Fibroblast of peridontal ligament (primary cell): ENCODE measurements around the gene LMO7.
A peak's percentile ranks its signal among the peaks of the same experiment; 100 is the strongest.
"Not testable (repeated sequence)": the region's sequence is repeated elsewhere in the genome, so short reads cannot be mapped to it uniquely, and the experiment has no call there.

Source experiments
- DNase-seq: peaks from one replicate; pipeline ENCODE4 v3.0.0-alpha.2; 2010; ENCODE audit errors: extremely low read depth

The LMO7 gene

DNA sequence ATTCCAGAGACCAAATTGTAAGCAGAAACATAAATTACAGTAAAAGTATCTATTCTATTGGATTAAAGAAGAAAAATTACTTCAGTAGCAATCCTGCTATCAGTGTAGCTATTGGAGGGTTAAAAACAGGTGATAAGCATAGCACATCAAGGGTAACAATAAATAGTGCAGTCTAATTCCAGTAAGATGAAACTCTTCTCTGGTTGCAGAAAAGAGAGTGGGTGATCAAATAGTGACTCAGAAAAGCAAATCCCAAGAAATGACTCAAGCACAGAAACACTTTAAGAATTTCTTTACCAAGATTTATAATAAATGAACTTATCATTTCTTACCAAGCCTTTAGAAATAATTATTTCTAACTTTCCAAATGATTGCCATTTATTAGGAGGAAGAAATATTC lies 135.7 kb downstream of the LMO7 start:
- DNase-seq: peak; percentile 85

DNA sequence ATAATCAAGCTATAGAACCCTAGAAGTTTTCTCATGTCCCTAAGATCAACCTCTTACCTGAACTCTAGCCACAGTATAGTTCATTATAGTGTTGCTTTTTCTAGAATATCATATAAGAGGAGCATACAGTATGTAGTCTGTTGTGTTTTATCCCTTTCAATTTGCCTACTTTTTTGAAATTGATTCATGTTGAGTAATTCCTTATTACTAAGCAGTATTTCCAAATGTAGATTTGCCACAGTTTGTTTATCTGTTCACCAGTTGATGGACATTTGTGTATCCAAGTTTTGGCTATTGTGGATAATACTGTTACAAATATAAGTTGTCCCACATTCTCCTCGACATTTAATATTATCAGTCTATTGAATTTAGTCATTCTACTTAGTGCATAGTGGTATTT lies 138.0 kb downstream of the LMO7 start:
- DNase-seq: peak; percentile 42

DNA sequence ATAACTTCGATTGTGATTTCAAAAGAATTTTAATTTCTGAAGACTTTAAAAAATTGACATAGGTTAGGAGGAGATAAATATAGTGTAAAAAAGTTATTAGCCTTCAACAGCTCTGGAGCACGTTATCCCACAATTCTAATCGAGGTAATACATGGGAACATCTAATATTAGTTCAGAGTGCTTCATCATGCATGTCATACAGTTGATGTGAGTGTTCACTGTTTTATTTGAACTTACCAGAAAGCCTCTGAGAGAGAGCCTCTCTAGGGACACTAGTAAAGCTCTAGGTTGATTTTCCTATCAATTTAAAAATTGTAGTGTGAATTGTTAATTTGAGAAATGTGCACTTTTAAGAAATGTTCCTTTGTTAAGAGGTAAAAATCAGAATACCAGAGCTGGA lies 140.4 kb downstream of the LMO7 start:
- DNase-seq: no peak

DNA sequence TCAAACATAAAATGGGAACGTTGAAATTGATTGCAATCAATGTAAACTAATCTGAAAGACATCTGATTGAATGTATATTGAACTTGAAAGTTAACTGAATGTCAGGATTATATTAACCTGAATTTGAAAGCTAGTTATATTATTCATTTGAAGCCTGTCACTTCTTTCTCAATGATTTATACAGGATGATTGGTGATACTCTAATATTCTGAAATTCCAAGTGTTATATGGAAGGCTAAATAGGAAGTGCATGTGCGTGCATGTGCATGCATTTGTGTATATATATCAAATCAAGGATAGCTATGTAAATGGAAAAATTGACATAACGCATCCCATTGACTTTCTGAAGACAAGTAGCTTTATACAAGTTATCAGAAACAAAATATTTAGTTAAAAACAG lies 143.3 kb downstream of the LMO7 start:
- DNase-seq: no peak

DNA sequence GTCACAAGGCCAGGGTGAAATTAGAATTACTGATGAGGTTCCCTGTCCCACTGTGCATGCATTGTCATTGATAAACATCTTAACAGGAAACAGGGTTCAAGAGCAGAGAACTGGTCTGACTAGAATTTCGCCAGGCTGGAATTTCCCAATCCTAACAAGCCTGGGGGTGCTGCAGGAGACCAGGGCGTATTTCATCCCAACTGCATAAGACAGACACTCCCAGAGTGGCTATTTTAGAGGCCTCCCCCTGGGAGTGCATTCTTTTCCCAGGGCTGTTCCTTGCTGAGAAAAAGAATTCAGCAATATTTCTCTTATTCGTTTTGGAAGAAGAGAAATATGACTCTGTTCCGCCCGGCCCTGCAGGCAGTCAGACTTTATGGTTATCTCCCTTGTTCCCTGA lies 144.0 kb downstream of the LMO7 start:
- DNase-seq: not testable (repeated sequence)

DNA sequence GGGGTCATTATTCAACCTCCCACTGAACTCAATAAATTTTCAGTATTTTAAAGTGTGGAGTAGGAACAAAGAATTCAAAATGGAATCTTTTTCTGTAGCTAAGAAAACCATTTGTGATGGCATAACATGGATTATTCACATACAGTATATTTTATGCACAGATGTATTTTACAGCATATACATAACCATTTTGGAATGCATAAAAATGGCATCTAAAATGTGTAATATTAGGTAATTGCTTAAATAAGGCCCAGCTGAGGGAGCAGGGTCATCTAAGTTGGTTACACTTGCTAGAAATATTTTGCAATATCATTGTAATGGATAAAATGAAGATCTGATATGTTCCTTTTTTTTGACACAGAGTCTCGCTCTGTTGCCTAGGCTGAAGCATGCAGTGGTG lies 146.9 kb downstream of the LMO7 start:
- no peak for DNase-seq

DNA sequence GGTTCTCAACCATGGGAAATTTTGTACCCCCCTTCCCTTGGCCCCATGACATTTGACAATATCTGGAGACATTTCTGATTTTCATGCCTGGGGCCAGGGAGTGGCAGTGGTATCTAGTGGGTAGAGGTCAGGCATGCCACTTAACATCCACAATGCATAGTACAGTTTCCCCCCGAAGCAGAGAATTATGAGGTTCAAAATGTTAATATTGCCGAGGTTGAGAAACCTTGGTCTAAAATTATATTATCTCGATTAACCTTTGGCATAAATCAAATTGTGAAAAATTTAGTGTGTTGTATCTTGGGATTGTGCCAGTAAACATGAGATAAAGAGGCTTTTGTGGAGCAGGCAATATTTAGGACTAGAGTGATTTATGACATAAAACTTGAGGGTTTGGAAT lies 147.9 kb downstream of the LMO7 start:
- no peak for DNase-seq

DNA sequence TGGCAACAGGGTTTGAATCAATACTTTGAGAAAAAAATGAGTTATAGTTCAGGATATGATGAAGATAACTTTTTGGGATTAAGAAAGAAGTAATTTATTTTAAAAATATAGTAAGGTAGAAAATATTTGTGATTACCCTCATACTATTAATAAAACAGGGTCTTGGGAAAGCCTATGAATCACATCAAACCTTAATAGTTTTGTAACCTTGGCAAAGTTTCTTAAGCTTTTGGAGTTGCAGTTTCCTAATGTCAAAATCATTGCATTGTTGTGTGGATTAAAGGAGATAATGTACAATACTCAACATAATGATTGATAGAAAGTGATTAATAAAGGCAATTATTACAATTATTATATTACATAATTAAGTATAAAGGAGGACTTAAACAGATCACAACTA lies 149.0 kb downstream of the LMO7 start:
- DNase-seq: no peak

DNA sequence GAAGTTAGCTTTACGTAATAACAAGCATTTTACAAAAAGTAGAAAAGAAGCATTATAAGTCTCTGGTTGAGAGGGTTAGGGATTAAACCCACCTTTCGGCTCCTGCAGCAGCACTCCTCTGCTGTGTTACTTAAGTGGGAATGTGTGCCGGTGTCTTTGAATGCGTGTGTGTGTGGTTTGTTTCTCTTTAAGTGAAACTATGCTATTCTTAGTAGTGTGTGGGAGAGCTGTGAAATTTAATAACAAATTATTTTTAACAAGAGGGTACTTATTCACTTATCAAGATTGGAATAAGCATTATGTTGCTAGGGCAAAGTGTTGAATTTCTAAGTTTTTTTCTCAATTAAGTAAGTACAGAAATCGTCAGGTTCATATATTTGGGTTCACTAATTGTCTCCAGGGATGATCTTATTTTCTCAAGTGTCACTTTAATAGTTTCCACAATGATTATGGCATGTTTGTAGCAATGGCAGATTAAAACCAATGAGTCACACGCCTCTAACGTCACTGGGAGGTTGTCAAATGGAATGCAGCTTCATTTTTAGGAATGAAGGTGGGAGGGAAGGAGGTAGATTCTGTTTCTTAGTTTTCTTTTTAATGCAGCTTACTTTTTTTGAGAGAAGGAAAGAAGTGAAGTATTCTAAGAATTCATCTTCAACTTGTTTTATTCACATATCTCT lies 151.3 kb downstream of the LMO7 start:
- DNase-seq: peak; percentile 43

DNA sequence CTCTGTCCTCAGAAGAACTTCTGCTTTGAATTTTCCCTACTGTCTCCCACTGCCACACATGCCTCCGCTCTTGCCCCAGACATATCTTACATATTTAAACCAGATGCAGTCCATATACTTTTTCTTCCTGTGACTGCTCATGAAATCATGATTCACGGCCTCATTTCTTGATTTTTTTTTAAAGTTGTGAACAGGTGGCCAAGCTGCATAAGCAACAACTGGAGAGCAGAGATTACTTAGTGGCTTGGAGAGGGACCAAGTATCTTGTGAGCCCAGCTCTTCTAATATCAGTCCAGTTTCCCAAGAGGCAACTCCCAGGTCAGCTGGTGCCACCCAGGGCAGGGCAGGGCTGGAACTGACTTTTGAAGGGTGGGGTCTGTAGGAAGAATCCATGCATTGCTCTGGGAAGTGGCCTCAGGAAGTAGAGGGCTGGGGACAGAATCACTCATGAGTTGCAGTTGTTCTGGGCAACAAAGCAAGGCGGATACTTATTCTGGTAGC lies 152.4 kb downstream of the LMO7 start:
- DNase-seq: peak; percentile 93

DNA sequence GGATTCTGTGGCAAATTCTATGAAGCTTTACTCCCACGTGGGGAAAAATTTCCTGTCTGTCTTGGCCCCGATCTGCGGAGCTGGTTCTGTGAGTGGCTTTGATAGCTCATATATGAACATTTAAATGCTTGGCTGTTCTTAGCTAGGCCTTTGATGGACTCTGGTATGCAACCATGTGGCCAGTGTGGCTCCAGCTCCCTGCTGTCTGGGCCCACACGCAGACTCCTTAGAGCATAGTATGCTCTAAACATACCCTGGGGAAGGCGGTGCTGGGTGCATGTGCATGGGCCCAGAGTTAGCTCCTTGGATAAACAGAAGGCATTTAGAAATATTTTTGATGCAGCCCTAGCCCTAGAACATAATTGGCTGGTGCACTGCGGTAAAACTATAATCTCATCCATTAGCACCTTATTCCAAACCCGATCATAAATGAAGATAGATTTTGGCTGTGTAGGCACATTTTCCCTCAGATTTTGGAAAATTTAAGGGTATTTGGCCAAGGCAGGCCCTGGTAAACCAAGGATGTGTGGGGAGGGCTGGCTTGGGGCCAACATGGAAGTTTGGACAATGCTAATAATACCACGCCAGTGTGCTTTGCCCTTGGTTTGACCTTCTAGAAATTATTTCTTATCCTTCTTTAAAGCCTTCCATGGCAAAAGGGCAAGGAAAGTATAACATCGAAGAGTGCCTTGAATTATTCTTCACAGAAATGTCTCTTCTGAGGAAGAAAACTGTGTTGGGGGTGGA lies 153.5 kb downstream of the LMO7 start:
- no peak for DNase-seq

DNA sequence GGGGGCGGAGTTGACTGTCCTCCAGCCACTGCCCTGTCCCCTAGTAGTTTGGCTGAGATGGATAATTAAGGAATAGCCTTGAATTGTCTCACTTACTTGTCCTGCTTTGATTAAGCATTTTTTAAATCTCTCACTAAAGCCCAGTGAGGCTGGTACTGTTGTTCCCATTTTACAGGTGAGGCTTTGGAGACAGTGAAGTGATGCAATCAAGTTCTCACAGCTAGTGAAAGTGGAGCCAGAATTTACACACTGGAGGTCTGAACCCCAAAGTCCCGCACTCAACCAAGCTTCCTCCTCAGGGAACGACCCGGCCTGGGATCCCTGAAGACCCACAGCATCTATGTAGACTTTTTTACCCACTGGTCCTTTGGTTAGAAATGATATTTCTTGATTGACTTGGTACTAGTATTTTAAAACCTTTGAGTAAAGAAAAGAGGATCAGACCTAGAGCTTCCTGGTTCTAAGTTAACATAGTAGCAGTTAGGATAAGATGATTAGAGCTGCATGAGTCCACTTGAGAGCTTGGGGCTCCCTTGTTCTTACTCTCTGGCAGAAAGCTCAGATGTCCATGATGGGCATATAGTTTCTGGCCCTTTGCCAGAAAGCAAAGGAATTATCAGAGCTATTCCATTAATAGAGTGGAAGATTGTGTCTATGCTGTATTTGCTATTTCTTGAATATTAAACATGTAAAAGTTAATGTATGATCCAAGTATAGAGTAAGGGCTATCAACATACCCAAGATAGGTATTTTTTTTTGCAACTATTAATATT lies 154.3 kb downstream of the LMO7 start:
- no peak for DNase-seq

DNA sequence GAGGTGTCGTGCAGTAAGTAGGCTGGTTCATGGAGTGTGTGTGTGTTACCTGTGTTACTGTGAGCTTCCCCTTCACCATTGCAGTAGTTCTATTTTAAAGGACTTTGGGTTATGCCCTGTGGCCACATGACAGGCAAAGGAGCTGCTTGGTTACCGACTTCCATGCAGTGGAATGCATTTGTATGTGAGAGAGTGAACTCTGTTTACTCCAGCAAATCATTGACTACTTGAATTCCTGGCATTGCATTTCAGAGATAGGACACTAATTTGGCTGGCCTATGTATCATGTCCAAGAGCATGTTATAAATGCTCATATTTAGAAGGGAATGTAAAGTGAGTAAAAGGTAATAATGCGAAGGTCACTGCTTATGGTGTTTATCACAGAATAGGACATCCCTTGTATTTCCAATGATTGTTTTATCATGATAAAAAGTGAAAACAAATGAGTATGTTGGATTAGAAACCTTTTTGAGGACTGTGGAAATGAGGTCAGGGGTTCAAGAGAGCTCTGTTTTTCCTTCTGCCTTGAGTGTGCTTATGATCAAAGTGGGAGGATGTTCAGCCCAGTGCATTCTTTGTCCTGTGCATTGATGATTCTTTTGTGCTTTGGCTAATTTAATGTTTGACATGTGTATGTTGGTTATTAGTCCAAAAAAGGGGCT lies 156.5 kb downstream of the LMO7 start:
- peak; percentile 53 for DNase-seq

DNA sequence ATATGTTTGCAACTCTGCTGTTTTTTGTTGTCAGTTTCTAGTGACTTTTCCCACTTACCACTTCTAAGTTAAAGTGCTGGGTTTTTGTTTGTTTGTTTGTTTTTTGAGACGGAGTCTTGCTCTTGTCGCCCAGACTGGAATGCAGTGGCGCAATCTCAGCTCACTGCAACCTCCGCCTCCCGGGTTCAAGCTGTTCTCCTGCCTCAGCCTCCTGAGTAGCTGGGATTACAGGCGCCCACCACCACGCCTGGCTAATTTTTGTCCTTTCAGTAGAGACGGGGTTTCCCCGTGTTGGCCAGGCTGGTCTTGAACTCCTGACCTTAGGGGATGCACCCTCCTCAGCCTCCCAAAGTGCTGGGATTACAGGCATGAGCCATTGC lies 157.0 kb downstream of the LMO7 start:
- not testable (repeated sequence) for DNase-seq

DNA sequence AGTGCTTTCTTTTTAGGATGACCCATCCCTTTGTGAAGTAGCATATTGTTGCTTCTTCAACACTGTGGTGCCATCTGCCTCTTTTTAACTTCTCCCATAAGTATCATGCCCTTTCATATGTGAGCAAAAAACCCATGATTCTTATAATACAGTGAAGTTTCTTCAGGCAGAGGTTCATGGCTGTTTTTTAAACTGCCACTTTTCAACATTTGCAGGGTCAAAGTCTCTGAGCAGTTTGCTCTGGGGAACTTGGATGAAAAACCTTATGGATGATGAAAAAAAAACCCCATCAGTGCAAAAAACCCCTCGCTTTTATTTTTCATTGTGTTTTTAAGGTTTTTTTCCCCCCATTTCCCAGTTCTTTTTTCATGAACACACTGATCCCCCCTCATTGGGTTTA lies 158.5 kb downstream of the LMO7 start:
- no peak for DNase-seq

DNA sequence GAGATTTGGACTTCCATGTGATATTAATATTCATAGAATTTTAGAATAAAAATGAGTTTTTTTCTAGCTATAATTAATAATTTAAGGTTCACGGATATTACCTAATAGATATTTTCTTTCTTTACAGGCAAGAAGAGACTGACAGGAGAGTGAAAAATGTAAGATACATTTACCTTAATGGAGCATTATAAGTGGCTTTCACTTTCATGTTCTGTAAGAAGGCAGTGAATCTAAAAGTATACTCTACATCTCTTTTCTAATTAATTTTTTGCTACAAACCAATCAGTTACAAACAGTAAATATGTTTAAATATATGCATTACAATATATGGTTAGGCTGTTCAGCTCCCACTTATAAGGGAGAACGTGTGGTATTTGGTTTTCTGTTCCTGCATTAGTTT lies 159.1 kb downstream of the LMO7 start:
- DNase-seq: no peak

DNA sequence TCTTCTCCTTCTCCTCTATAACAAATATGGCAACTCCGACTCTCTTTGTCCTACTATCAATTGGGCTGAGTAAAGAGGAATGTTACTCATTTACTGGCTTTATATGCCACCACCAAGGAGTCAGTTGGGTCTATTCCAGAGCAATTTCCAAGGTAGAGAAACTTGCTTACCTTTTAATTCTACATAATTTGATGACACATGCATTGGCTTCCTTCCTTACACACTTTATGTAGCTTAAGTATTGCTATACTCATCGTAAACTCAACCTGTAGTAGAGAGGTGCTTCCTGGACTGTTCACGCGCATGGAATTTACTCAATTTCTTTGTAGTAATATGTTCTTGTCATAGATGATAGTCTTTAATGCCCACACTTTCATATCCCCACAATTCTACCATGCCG lies 160.7 kb downstream of the LMO7 start:
- no peak for DNase-seq

DNA sequence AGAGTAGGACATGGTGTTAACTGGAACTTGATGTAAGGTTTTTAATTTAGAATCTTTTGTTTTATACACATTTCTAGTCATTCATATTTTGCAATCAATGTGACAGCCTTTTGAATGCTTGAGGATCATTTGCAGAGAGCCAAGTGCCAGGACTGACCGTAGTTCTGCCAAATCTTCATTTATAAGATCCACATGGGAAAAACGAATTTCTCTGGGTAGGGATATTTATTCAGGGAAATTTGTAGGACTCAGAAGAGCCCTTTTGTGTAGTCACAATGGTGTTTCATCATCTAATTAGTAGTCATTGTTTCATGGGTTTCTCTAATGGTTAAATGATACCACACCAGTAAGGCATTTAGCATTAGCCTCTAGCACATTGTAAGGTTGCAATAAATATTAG lies 161.1 kb downstream of the LMO7 start:
- no peak for DNase-seq

DNA sequence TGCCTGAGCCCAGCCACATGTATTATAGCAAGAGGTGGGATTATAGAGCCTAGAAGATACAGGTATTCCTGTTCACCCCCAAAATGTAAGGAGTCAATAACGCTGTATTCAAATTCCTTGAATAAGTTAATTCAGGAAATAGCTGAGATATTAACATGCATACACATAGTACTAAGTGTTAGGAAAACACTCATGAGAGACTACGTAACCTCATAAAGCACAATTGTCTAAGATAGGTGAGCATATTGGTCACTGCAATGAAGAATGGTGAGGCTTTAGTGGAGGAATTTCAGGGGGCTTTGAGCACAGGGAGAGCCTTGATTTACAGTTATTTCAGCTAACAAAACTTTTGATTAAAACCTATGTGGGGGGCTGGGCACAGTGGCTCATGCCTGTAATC lies 161.6 kb downstream of the LMO7 start:
- DNase-seq: no peak

DNA sequence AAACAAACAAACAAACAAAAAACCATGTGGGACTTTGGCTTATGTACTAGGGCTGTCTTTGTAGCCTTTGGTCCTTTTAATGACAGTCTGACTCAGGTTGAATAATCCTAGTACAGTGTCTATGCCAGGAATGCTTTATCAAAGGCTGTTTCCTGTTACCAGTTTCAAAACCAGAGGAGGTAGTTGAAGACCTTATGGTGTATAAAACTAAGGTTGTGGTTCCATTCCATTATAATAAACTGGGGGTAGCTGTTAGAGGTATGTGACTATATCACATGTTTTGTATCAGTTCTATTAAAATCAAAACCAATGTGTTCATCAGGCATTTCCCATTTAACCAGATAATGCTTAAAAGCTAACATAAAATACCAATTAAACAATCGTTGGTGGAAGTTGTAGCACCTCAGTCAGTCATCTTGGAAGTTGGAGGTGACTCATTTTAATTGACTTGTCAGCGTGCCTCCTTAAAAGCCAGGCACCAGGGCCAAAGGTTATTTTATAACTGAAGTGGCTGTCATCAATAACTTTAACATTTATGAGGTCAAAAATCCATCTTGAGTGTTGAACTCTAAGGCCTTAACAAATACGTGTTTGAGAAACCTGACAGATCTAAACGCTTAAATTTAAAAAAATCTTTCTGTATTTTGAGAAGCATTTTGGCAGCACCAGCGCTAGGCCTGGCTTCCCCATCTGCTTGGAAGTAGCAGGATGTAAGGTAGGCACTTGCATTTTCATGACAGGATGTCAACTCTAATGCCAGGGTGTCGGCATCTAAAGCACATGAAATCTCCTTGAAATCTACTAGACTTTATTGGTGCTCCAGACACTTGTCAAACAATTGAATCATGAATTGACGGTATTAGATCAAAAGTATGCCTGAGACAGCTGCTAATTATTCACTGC lies 162.5 kb downstream of the LMO7 start:
- no peak for DNase-seq

DNA sequence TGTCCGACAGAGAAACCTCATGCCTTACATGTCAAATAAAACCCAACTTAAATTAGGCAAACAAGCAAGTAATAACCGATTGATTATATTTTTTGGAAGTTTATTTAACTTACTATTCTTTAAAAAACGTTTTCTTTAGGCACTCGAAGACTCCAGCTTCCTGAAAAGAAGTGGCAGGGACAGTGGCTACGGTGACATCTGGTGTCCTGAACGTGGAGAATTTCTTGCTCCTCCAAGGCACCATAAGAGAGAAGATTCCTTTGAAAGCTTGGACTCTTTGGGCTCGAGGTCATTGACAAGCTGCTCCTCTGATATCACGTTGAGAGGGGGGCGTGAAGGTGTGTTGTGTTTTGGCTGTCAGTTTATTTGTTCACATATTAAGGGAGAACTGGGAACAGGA lies 164.4 kb downstream of the LMO7 start:
- DNase-seq: peak; percentile 36
